HCT116 (cell line): ENCODE data around the gene SLC16A11. TPM values are rescaled to one million over a fixed set of nuclear protein-coding genes. Genes with fewer than 3 reads are reported as not detected.

Experiments used
- ATAC-seq: fragments of 200-7000 bp; cut with Tn5 transposase; 2 replicates; pipeline ENCODE4 v1.9.1; 2020; ENCODE audit warnings: mild to moderate bottlenecking, moderate library complexity
- BruUV-seq: library from RNA; stranded (reverse); fragments of 400-500 nt; replicated peaks from 2 replicates; lab custom pipeline; 2021; lab: Mats Ljungman, UMichigan
- CTCF ChIA-PET: fragments of 300-600 bp; sonication (Branson Sonifier 250); formaldehyde crosslinking; loops from one replicate; lab custom pipeline; 2021; ENCODE audit warnings: antibody characterized with exemption; lab: Charles Lee
- POLR2A ChIA-PET: fragments of 300-600, 350-600 bp; sonication (Branson Sonifier 250); formaldehyde crosslinking; loops from one replicate; lab custom pipeline; 2021; ENCODE audit warnings: antibody characterized with exemption; lab: Charles Lee
- RAD21 ChIA-PET, 2 experiments: fragments of 300-600 bp; sonication (Branson Sonifier 250); formaldehyde crosslinking; loops; one replicate each; lab custom pipeline; 2023; ENCODE audit warnings: low total read pairs in 2 of 2; ENCODE audit not compliant: uncharacterized antibody in 2 of 2, unreplicated experiment in 2 of 2, low non-redundant PET in 1 of 2; lab: Charles Lee
- DNase-seq: peaks from one replicate; pipeline ENCODE4 v3.0.0-alpha.2; 2010; ENCODE audit warnings: low read depth, low spot score
- H2AFZ ChIP-seq: fragments of 200-600 bp; shearing (Covaris generic), sonication (generic); 2 replicates; pipeline ENCODE4 v1.6.1; 2017; ENCODE audit warnings: low read depth, mixed run types, mixed read lengths, antibody characterized with exemption, low read length; ENCODE audit not compliant: poor library complexity, severe bottlenecking
- H3K27ac ChIP-seq: 2 replicates; pipeline ENCODE4 v1.5.1; 2012; ENCODE audit warnings: low read depth, low read length
- H3K27me3 ChIP-seq: fragments of 200-600 bp; sonication (generic); 2 replicates; pipeline ENCODE4 v1.6.1; 2016; ENCODE audit warnings: mixed run types, low read length, mixed read lengths; ENCODE audit not compliant: insufficient read depth
- H3K36me3 ChIP-seq, 2 experiments: fragments of 200-500 bp in 1 of 2; fragments of 200-600 bp in 1 of 2; sonication (Bioruptor generic) in 1 of 2; sonication (generic) in 1 of 2; 2 replicates each; pipeline versions ENCODE4 v1.5.1 to v1.6.1; 2014 to 2016; ENCODE audit warnings: low read length in 2 of 2, inconsistent platforms in 1 of 2, mixed read lengths in 1 of 2, mixed run types in 1 of 2; ENCODE audit not compliant: insufficient read depth in 2 of 2, control insufficient read depth in 1 of 2
- H3K4me1 ChIP-seq, 2 experiments: fragments of 200-600 bp in 1 of 2; sonication (generic) in 1 of 2; 2 replicates each; pipeline versions ENCODE4 v1.5.1 to v1.6.1; 2012 to 2017; ENCODE audit warnings: low read length in 2 of 2, inconsistent platforms in 1 of 2, mild to moderate bottlenecking in 1 of 2, mixed read lengths in 1 of 2, mixed run types in 1 of 2, moderate library complexity in 1 of 2; ENCODE audit not compliant: insufficient read depth in 2 of 2, control insufficient read depth in 1 of 2
- H3K4me2 ChIP-seq: fragments of 200-600 bp; sonication (generic); 2 replicates; pipeline ENCODE4 v1.6.1; 2017; ENCODE audit warnings: mixed run types, low read length, mixed read lengths
- H3K4me3 ChIP-seq, 2 experiments: fragments of 200-600 bp in 1 of 2; sonication (generic) in 1 of 2; replicated peaks in 1 of 2; 2 replicates each; pipeline ENCODE4 v1.5.1; 2011 to 2016; ENCODE audit warnings: low read length in 2 of 2, control low read depth in 1 of 2, low read depth in 1 of 2, mild to moderate bottlenecking in 1 of 2, mixed read lengths in 1 of 2, mixed run types in 1 of 2
- H3K79me2 ChIP-seq: fragments of 200-600 bp; sonication (generic); 2 replicates; pipeline ENCODE4 v1.6.1; 2017; ENCODE audit warnings: mild to moderate bottlenecking, mixed run types, low read length, moderate library complexity, mixed read lengths; ENCODE audit not compliant: insufficient read depth
- H3K9ac ChIP-seq: fragments of 200-600 bp; sonication (generic); 2 replicates; pipeline ENCODE4 v1.6.1; 2016; ENCODE audit warnings: low read length, mixed read lengths
- H3K9me2 ChIP-seq: fragments of 200-600 bp; sonication (generic), shearing (Covaris generic); 2 replicates; pipeline ENCODE4 v1.6.1; 2017; ENCODE audit warnings: mixed run types, mild to moderate bottlenecking, moderate library complexity; ENCODE audit not compliant: insufficient read depth
- H3K9me3 ChIP-seq, 2 experiments: fragments of 200-500 bp in 1 of 2; fragments of 200-600 bp in 1 of 2; sonication (Bioruptor generic) in 1 of 2; sonication (generic) in 1 of 2; 2 replicates each; pipeline ENCODE4 v1.6.1; 2014 to 2017; ENCODE audit warnings: low read length in 2 of 2, mixed read lengths in 2 of 2, inconsistent platforms in 1 of 2, low read depth in 1 of 2, mild to moderate bottlenecking in 1 of 2, mixed run types in 1 of 2, moderate library complexity in 1 of 2; ENCODE audit not compliant: control insufficient read depth in 1 of 2, insufficient read depth in 1 of 2
- H4K20me1 ChIP-seq: fragments of 200-600 bp; sonication (generic), shearing (Covaris generic); 2 replicates; pipeline ENCODE4 v1.6.1; 2017; ENCODE audit warnings: mixed run types, mild to moderate bottlenecking, moderate library complexity; ENCODE audit not compliant: insufficient read depth
- CTCF ChIP-seq, 3 experiments: fragments of 200-600 bp in 1 of 3; sonication (generic) in 1 of 3; IDR thresholded peaks in 2 of 3; conservative IDR thresholded peaks in 1 of 3; 2 replicates each; pipeline ENCODE4 v1.5.1; 2012 to 2017; ENCODE audit warnings: low read depth in 2 of 3, low read length in 2 of 3, antibody characterized with exemption in 1 of 3, borderline replicate concordance in 1 of 3, control low read depth in 1 of 3, mild to moderate bottlenecking in 1 of 3, mixed read lengths in 1 of 3, mixed run types in 1 of 3, moderate library complexity in 1 of 3; ENCODE audit not compliant: insufficient read depth in 1 of 3
- EGR1 ChIP-seq: IDR thresholded peaks from 2 replicates; pipeline ENCODE4 v1.6.1; 2012; ENCODE audit warnings: low read depth
- ELF1 ChIP-seq: IDR thresholded peaks from 2 replicates; pipeline ENCODE4 v1.6.1; 2012; ENCODE audit warnings: low read depth, borderline replicate concordance
- JUND ChIP-seq: IDR thresholded peaks from 2 replicates; pipeline ENCODE4 v1.6.1; 2012
- TCF7L2 ChIP-seq: IDR thresholded peaks from 2 replicates; pipeline ENCODE4 v1.7.0; 2011; ENCODE audit warnings: borderline replicate concordance, inconsistent platforms; ENCODE audit not compliant: insufficient read depth, insufficient read length; ENCODE audit errors: extremely low read depth
- ZNF274 ChIP-seq: fragments of 200-500 bp; sonication (Bioruptor generic); IDR thresholded peaks from 2 replicates; pipeline ENCODE4 v1.6.1; 2014; ENCODE audit warnings: mild to moderate bottlenecking, low read depth, low read length, inconsistent platforms
- intact Hi-C: fragments of 100-400 bp; cut with micrococcal nuclease; formaldehyde crosslinking; loops from 2 replicates; pipeline ENCODE4 v1.10.0; 2022
- total RNA-seq: library from RNA; stranded (reverse); gene quantifications from one replicate; pipeline ENCODE4 v1.2.1, GENCODE V29; 2021; ENCODE audit not compliant: unreplicated experiment

Gene SLC16A11
- total RNA-seq, 1 experiment from 2014 or later = not detected

GRCh38 chr17:7080456-7081041 lies 36.7 kb upstream of the SLC16A11 start:
- BruUV-seq = no TSS peak
- Histone ChIP-seq H2AFZ (no peak overlapping the region), H3K79me2 (no peaks in the 10 kb centered on the region), H3K36me3 (no peaks in the 10 kb centered on the region), H3K27me3 (no peaks in the 10 kb centered on the region), H3K9me2 (no peaks in the 10 kb centered on the region), H3K4me1 (no peaks in the 10 kb centered on the region)
- ATAC-seq = no peak
- TF ChIP-seq CTCF (IDR thresholded peaks at IDR 0.05 in 2 of 3, conservative IDR thresholded peaks at IDR 0.05 in 1 of 3; ENCODE audit: borderline replicate concordance in 1 of 3, insufficient read depth in 1 of 3, low read depth in 2 of 3, low read length in 2 of 3) = no peak
- TF ChIP-seq TCF7L2 = no peak
- no peak for TF ChIP-seq EGR1
- TF ChIP-seq ELF1 = no peak
- TF ChIP-seq ZNF274 = no peak
- TF ChIP-seq JUND = no peak
- TF ChIP-seq, all 23 proteins: peak for 0
- H3K4me2 ChIP-seq = no peak overlapping the region
- no peaks in the 10 kb centered on the region for H3K9me3 ChIP-seq
- H3K27ac ChIP-seq = no peak overlapping the region
- no peak for DNase-seq
- RAD21 ChIA-PET = no interaction called here
- POLR2A ChIA-PET = no interaction called here
- intact Hi-C loops = no loop called here
- no peak overlapping the region for H3K9ac ChIP-seq
- CTCF ChIA-PET = no interaction called here
- H4K20me1 ChIP-seq = no peaks in the 10 kb centered on the region
- no peak overlapping the region for H3K4me3 ChIP-seq
